HG03159 (cell line): ENCODE data around the gene BRIX1.

Experiments
- ATAC-seq: cut with Tn5 transposase; IDR thresholded peaks from one replicate; pipeline ENCODE4 v1.9.1; 2021; ENCODE audit warnings: mild to moderate bottlenecking, moderate library complexity; ENCODE audit not compliant: unreplicated experiment

Gene BRIX1

GRCh38 chr5:34915139-34915855, at the start of gene BRIX1, which contains the start of gene RAD1:
Gene BRIX1, plus strand, starts transcription at chr5:34915711. Its CDS starts 28 bp downstream, at chr5:34915739.
Gene RAD1, minus strand, starts transcription at chr5:34915504. Its CDS starts 612 bp downstream, at chr5:34914892.
- peak; percentile 98 for ATAC-seq

GRCh38 chr5:34866989-34867471, 48.5 kb upstream of the BRIX1 start:
- ATAC-seq, result no peak

GRCh38 chr5:34867660-34868059, 47.9 kb upstream of the BRIX1 start:
- ATAC-seq, result no peak

- no peak for ATAC-seq
Observed at GRCh38 chr5:34868791-34869190, 46.7 kb upstream of the BRIX1 start.

- no peak for ATAC-seq
Observed at GRCh38 chr5:34869256-34869655, 46.3 kb upstream of the BRIX1 start.

GRCh38 chr5:34870382-34870781, 45.1 kb upstream of the BRIX1 start:
- no peak for ATAC-seq

- ATAC-seq, result no peak
Observed at GRCh38 chr5:34876275-34876674, 39.2 kb upstream of the BRIX1 start.

GRCh38 chr5:34881246-34881645, 34.3 kb upstream of the BRIX1 start:
- no peak for ATAC-seq

GRCh38 chr5:34886392-34887119, 29.0 kb upstream of the BRIX1 start:
- no peak for ATAC-seq

GRCh38 chr5:34889394-34889793, 26.1 kb upstream of the BRIX1 start:
- ATAC-seq, result no peak

GRCh38 chr5:34891981-34892380, 23.5 kb upstream of the BRIX1 start:
- no peak for ATAC-seq

- no peak for ATAC-seq
Observed at GRCh38 chr5:34892414-34892813, 23.1 kb upstream of the BRIX1 start.

- no peak for ATAC-seq
Observed at GRCh38 chr5:34894716-34895115, 20.8 kb upstream of the BRIX1 start.

GRCh38 chr5:34895641-34896419, 19.7 kb upstream of the BRIX1 start:
- no peak for ATAC-seq

- no peak for ATAC-seq
Observed at GRCh38 chr5:34897646-34898045, 17.9 kb upstream of the BRIX1 start.

GRCh38 chr5:34898258-34898895, 17.1 kb upstream of the BRIX1 start:
- ATAC-seq, result peak; percentile 92

- no peak for ATAC-seq
Observed at GRCh38 chr5:34899066-34899465, 16.4 kb upstream of the BRIX1 start.

GRCh38 chr5:34900652-34901051, 14.9 kb upstream of the BRIX1 start:
- ATAC-seq, result no peak

- ATAC-seq, result no peak
Observed at GRCh38 chr5:34903260-34903659, 12.3 kb upstream of the BRIX1 start.

- no peak for ATAC-seq
Observed at GRCh38 chr5:34905564-34905963, 9.9 kb upstream of the BRIX1 start.

GRCh38 chr5:34913072-34913471, 2.4 kb upstream of the BRIX1 start:
- no peak for ATAC-seq
